ENCODE results near the gene TP73. TPM values are rescaled to one million over a fixed set of nuclear protein-coding genes. Genes with fewer than 3 reads are reported as not detected.

TP73 gene
- polyA plus RNA-seq, 3 donors = 0.70 to 1.1 (median 0.78) TPM

DNA sequence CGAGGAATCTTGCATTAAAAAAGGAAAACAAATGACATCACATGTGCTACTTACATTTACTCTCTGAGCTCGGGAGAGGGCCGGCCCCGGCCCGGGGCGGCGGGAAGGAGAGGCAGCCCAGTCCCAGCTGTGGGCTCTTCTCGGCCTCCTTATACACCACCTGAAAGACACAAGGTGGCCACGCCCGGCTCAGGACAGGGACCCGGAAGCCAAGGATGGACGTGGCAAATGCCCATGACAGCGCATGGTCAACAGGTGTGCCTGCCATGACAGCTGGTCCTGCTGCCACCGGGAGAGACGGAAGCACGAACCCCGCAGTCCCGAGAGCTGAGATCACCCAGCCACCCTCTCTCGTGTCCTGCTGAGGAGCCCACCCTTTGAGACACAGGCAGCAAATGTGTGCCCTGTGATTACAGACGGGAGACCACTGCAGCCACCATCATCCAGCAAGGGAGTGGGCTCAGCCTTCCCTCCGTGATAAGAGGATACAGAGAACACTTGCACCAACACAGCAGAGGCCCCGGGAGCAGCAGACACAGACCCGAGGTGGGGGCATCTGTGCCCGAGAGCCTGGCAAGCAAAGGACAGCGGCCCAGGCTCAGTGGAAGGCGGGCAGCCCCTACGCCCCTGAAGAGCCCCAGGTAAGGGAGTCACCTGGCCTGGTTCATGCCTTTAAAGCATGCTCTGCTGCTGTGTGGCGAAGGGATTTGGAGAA, 18.8 kb upstream of the TP73 start:
- no peak for DNase-seq

DNA sequence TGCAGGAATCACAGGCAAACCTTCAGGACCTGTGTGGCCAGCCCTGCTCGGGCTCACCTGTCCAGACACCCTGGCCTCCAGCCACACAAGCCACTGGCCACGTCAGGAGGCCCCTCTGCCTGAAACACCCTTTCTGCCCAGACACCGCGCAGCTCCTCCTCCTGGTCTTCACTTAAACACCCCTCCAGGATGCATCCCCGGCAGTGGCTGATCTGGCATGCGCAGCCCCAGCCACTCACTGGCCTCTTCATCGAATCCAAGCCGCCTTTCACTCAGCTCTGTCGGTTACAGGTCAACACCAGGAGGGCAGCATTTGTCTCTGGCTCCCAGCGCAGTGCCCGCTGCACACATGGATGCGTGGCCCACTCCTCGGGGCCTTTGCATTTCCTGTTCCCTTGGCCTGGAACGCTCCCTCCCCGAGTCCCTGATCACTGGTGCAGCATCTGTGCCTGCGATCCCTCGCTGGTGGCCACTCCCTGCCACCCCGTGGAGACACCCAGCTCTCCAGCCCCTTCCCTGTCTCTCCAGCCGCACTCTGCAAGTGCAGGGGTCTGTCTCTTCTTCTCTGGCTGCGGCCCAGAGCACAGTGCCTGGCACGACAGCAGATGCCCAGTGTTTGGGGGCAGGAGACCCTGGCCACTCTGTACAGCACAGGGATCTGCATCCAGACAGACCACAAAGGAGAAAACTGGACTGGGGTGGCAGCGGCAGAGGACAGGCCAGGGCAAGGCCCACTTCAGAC, 18.1 kb upstream of the TP73 start:
- DNase-seq = no peak

DNA sequence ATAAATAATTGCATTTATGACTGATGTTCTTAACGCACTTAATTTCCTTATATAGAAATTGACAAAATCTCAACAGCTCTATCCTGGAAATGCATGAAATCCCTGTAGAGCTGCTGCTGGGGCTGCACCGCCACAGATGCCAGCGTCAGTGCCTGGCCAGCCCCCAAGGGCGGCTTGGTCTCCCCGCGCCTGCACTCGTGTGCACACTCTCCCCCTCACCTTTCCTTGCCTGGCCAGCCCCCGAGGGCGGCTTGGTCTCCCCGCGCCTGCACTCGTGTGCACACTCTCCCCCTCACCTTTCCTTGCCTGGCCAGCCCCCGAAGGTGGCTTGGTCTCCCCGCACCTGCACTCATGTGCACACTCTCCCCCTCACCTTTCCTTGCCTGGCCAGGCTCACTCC, 16.2 kb upstream of the TP73 start:
- no peak for DNase-seq

DNA sequence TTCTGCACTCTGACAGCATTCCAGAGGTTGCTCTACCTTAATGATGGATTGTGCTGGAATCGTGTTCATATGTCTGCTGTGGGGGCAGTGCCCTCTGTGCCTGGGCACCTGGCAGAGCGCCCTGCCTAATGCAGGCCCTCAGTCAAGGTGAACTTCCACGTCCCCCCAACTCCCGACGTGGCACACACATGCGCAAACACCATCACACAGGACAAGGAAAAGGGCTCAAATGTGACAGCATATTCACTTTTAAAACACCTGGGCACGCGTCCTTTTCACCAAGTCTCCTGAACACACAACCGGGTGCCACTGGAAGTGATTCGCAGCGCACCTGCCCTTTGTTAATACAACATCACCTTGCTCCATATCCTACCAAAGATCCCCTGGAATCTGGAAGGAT, 15.8 kb upstream of the TP73 start:
- no peak for DNase-seq

DNA sequence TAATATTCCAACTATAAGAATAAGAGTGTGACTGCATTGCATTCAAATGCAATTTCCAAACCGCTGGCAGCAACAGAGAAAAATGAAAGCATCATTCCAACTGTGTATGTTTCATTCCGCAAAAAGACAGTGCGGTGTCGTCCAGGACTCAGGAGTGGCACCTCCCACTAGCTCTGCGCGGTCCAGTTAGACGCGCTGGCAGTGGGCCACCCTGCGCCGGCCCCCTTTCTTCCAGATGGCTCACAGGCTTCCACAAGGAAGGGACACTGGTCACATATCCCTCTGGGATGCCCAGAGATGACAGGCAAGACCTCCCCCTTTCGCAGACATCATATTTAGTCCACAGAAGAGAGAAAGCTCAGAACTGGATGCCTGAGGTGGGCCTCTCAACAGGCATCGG, 14.3 kb upstream of the TP73 start:
- DNase-seq = no peak

DNA sequence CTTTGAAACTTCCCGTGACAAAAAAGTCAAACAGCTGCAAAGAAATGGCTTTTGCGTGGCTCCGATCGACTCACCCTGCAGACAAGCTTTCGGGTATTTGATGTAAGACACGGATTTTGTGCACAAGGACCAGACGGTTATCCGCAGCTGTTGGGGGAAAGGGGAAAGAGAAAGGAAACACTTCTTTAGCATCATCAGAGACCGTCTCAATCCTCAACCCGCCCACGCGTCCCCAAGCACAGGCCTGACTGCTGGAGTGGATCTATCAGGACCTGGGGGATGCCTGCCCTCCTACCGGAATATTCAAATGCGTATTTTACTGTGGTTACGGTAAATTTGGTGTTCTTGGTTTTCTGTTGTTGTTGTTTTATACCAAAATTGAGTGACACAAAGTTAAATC, 13.6 kb upstream of the TP73 start:
- DNase-seq = no peak

DNA sequence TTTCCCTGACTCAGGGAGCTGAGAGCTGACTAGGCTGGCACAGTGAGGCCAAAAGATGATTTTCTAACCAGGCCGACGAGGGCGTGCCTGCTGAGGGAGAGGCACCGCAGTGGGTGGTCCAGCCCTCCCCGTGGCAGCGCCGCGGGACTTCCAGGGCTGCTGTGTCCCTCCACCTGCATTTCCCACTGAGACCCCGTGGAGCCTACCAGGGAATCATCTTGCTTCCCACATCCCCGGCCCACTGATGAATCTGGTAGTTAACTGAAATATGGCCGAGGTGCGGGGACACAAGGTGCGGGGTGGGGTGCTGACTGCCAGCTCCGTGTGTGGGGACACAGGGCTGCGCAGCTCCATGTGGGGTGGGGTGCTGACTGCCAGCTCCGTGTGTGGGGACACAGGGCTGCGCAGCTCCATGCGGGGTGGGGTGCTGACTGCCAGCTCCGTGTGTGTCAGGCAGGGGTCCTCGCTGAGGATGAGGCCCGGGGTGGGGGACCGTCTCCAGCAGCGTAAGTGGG, 12.9 kb upstream of the TP73 start:
- no peak for DNase-seq

DNA sequence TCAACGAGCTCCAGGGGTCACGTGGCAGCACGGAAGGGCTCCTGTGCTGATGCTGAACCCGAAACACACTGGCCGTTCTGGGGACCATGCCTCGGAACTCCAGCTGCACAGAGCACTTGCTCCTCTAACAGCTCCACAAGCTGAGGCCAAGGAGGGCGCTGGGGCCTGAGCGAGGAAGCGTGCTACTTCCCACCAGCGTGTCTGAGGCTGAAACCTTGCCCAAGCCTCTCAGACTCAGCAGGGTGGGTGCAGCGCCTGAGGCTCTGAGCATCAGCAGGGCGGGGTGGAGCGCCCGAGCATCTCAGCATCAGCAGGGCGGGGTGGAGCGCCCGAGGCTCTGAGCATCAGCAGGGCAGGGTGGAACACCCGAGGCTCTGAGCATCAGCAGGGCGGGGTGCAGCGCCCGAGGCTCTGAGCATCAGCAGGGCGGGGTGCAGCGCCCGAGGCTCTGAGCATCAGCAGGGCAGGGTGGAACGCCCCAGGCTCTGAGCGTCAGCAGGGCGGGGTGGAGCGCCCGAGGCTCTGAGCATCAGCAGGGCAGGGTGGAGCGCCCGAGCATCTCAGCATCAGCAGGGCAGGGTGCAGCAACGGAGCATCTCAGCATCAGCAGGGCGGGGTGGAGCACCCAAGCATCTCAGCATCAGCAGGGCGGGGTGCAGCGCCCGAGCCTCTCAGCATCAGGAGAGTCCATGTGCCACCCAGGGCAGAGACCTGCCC, 12.0 kb upstream of the TP73 start:
- no peak for DNase-seq

DNA sequence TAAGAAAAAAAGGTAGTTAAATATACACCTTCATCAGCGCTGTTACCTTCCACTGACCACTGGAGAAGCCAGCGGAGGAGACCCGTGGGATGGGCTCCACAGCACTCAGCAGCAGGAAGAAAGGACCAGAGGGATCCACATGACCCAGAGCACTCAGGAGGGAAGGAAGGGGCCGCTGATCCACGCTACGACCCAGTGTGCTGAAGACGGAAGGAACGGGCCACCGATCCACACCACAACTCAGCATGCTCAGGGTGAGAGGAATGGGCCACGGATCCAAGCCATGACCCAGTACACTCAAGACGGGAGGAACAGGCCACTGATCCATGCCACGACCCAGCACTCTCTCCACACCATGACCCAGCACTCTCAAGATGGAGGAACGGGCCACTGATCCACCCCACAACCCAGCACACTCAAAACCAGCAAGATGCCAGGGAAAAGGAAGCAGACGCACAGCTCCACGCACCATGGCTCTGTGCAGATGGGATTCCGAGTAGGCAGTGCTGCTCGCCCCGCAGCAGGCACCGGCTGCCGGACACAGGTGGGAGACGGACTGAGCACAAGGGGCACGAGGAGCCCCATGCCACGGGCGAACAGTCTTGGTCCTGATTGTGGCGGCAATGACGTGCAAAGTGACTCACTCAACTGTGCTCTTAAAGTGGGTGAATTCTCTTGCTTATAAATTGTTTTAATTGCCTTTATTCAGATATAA, 11.1 kb upstream of the TP73 start:
- DNase-seq = no peak

DNA sequence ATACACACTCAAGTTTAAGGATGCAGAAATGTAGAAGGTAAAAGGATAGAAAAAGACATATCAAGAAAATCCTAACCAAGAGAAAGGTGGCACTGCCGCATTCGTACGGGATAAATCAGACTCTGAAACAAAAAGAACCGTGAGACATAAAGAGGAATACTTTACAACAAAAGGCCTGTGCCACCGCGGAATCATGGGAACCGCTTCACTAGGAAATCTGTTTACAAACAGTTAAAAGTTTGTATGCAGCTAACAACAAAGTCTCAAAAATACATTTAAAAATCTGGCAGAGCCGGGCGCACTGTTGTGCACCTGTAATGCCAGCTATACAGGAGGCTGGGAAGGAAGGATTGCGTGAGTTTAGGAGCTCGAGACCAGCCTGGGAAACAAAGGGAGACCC, 10.5 kb upstream of the TP73 start:
- no peak for DNase-seq

DNA sequence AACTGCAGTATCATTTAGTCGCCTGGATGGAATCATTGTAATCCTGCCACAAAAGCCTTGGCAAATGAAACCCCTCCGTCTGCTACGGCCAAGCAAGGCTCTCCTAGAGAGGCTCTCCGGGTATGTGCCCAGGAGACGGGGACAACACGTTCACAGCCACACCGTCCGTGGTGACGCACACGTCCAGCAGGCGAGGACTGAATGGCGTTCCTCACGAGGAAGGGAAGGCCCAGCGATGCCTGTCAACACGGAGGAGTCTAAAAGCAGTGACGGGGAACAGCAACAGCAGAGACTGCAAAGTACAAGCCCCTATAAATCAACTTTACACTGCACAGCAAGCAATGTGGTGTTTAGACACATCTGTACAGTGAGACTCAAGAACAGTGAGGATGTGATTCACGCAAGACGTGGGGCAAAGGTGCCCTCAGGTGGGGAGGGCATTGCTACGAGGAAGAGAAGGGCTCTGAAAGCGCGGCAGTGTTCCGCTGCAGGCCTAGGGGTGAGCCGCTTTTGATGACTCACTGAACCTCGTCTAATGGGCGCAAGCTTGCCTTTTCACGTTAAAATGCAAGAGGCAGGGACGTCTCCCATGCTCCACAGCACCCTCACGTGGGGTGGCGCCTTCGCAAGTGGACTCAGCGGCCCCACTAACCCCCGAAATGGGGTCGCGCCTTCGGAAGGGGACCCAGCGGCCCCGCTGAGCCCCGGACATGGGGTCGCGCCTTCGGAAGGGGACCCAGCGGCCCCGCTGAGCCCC, 9.2 kb upstream of the TP73 start:
- peak; percentile 51 for DNase-seq

DNA sequence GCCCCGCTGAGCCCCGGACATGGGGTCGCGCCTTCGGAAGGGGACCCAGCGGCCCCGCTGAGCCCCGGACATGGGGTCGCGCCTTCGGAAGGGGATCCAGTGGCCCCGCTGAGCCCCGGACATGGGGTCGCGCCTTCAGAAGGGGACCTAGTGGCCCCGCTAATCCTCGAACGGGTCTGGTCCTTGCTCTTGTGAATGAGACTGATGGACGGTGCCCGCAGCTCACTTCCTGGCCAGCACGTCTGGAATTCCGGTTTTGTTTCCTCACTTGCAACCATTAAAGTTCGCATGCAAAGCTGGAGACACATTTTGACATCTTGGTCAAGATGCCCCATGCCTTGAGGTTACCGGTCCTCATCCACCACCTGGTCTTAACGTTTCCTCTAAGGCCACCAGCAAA, 8.0 kb upstream of the TP73 start:
- DNase-seq = no peak

DNA sequence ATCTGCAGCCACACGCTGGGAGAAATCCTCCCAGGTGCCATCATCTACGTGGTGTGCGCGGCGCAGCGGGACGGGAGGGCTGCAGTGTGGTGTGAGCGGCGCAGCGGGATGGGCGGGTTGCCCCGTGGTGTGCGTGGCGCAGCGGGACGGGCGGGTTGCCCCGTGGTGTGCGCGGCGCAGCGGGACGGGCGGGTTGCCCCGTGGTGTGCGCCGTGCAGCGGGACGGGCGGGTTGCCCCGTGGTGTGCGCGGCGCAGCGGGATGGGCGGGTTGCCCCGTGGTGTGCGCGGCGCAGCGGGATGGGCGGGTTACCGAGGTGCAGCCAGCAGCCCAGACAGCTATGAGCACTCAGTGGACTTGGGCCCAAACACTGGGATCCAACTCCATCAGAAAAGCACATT, 7.1 kb upstream of the TP73 start:
- DNase-seq = no peak

DNA sequence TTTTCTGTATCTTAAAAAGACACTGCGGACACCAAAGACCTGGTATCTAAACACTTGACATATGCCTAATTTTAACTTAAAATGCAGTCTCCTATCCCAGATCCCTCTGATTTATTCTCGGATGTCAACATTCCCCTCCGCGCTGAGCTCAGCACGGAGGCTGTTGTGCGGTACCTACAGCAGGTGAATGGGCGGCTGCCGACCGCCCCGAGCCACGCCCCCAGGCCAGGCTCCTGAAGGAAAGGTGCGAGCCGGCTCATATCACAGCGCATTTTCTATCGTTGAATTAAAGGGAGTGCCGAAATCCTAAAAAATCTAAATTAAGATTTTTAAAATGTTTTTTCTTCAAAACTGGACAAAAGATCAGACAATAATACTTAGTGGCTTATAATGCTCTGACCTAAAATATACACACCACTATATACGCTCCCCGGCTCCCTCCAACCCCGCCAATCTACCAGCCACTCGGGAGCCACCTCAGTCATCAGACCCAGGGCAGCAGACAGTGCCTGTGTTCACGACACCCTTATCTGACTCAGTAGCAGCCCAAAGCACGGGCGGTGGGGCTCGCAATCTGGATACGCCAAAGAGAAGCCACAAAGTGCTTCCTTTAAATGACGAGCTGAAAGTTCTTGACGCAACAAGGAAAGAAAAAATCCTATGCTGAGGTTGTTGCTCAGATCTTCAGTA, 6.5 kb upstream of the TP73 start:
- no peak for DNase-seq

DNA sequence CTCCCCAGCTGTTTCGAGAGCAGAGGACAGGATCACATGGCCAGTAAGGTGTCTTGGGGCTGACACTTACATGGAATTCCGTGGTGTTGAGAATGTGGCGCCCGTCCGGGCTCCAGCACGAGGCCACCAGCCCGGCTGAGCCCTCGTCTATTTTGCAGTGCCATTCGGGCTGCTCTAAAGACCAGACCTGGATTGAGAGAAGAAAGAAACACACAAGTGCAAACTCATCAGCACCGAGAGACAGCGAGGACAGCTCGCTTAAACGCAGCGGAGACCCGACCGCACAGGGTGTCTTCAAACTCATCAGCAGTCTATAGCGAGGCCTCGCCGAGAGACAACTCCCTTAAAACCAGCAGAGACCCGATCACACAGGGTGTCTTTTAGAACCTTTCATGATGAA, 5.7 kb upstream of the TP73 start:
- DNase-seq = no peak

DNA sequence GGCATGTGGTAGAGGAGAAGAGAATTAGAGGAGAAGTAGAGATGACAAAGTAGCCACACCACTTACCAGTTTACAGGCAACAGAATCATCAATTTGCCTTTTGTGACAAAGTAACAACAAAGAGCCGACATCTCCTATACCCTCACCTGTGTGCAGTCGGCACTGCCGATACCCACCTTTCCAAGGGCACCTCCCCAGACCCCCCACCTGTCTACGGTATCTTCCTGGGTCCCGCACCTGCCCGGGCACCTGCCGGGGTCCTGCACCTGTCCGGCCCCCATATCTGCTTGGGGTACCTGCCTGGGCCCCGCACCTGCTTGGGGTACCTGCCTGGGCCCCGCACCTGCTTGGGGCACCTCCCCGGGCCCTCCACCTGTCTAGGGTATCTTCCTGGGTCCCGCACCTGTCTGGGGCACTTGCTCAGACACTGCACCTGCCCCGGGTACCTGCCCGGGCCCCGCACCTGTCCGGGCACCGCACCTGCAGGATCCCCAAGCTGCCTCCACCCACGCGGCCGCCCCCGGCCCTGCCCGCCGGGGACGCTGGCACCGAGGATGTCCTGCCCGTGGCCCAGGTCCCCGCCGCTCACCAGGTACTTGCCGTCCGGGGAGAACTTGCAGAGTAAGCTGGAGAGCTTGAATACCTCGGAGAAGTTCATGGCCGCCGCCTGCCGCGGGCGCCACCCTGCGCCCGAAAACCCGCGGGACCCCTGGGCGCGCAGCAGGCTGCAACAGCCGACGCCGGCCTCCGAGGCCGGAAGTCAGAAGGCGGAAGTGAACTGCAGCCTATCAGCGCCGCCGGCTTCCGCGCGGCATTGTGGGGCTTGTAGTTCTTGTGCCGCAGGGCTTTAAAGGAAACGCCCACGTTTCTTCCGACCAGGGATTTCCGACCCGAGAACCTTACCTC, 2.7 kb upstream of the TP73 start, which contains the start of gene WRAP73:
Gene WRAP73 (minus strand): TSS at position 762 of the 906 bp plus-strand sequence. CDS start 104 bp downstream, at position 658.
- DNase-seq = peak; percentile 92

DNA sequence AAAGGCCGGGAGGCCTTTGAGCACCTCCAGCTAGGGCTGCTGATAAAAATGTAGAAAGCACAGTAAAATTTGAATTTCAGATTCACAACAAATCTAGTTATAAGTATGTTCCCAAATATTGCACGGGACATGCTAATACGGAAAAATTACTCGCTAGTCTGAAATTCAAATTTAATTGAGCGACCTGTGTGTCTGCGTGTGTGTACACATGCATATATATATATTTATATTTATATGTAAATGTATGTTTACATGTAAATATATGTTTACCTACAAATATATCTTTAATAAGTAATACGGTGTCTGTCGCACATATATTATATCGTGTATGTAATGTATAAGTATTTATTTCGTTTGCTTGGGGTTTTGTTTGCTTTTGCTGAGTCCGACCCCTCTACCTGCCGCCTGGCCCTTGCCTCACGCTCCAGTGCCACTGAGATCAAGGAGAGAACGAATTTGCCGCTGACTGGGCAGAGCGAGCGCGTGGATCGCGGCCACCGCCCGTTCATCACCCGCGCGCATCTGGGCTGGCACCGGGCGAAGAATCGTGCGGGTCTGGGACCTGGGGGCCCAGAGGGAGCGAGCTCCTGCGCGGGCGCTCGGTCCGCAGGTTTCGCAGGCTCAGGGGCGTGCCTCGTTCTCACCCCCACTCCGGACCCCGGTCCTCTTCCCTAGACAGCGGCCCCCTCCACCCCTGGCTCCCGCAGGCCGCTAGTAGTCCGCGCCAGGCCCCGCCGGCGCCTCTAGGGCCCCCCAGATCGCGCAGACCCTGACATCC, 1.9 kb upstream of the TP73 start:
- no peak for DNase-seq

DNA sequence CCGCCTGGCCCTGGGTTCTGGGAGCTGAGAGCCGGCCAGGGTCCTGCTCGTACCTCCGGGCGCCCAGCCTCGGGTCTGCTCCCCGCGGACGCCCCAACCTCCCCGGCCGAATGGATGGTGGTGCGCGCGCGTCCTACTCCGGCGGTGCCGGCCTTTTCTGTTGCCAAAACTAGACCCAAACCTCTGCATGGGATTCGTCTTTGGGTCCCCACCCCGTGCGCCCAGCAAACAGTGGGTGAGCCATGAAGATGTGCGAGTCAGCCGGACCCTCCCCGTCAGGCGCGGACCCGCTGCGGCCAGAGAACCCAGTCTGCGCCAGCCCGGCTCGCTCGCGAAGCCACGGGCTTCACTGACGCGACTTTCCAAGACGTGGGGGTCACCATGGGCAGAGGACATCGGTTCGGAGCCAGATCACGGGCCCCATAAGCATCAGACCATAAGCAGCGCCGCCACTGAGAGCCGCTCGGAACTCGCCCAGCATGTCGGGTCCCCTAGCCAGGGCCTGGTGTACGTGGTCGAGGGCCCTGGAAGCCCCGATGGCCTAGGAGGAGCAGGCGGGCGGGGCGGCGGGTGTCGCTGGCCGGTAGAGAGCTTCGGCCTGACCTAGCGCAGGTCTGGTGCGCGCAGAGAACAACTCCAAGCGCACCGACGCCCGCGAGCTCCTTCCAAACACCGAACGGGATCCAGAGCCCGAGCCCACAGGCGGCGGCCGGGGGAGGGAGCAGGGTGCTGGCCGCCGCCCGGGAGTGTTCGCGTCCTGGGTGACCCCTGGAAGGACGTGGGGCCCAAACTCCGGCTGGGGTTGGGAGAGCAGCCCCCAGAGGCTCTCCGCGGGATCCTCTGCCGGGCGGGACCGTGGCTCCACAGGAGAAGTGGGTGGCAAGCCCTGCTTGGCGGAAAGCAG, 1.0 kb upstream of the TP73 start:
- DNase-seq = no peak

Data from renal pelvis (tissue), 4 donors.